ENCODE results near the gene NTF3.

- TF ChIP-seq CTCF (IDR thresholded peaks at IDR 0.05 in 2 of 3, conservative IDR thresholded peaks at IDR 0.05 in 1 of 3; ENCODE audit: insufficient read depth in 2 of 3, low read depth in 1 of 3, low read length in 3 of 3) (no peak), TBL1XR1 (IDR thresholded peaks at IDR 0.05; ENCODE audit: low read length in 2 of 2) (no peak), CHCHD3 (CRISPR knock-in tag; IDR thresholded peaks at IDR 0.05) (no peak), E2F5 (CRISPR knock-in tag; IDR thresholded peaks at IDR 0.05) (no peak), IRF2 (CRISPR knock-in tag; IDR thresholded peaks at IDR 0.05) (no peak), TFAP4 (CRISPR knock-in tag; IDR thresholded peaks at IDR 0.05; ENCODE audit: borderline replicate concordance) (no peak)
Observed at GRCh38 chr12:5432011-5432400, at the start of gene NTF3.

Data from K562 (cell line).